ENCODE results near the gene PDE2A.

The PDE2A gene

DNA sequence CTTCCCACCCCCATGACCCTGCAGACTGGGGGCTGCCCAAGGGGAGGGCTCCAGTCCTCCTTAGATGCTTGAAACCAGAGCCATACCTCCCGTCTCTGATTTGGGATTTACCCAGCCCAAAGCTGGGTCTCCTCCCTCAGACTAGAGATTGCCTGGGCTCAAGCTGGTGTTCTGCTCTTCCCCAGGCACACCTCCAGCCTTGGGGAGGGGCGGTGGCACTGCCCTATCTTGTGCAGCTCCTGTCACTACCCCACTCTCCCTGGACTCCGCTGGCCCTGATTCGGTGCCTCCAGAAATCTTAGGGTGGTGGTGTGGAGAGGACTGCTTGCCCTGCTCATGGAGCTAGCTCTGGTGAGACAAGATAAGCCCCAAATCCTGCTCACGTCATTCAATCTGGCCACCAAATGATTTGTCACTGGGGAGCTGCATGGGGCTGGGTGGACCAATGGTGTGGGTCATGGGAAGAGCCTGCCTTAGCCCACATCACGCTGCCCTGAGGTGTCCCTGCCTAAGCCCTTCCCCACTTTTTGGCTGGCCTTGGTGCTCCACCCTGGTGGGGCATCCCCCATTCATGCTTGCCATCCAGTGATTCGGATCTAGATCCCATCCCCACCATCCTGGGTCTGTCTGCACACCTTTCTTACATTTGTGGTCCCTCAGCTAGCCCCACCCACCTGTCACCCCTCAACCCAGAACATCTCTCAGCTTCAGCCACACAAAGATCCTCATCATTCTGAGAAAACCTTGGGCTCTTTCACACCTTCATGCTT, 87.7 kb downstream of the PDE2A start:
- no peak for DNase-seq

GRCh38 chr11:72585762-72586311, 88.4 kb downstream of the PDE2A start:
- peak; percentile 69 to 91 (median 83) for DNase-seq

GRCh38 chr11:72584939-72585597, 89.2 kb downstream of the PDE2A start:
- DNase-seq, result no peak

- DNase-seq, result no peak
These were observed 89.8 kb downstream of the PDE2A start for GRCh38 chr11:72584293-72584938.

- DNase-seq, result no peak
These were observed 90.5 kb downstream of the PDE2A start for GRCh38 chr11:72583616-72584292.

DNA sequence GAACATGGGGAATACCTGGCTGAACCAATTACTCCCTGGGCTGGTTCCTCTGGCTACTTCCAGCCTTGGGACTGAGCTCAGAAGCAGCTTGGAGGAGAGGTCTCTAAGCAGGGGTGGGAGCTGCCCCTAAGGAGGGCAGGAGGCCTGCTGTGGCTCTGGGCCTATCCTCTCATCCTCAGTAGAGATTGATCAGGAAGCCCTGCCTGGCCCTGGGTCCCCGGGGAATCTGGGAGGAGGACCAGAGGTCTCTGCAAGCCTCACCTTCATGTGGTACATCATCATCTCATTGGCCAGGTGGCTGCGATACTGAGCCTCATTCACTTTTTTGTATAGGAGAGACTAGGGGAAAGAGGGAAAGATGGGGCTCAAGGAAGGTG, 91.1 kb downstream of the PDE2A start:
- DNase-seq, result no peak

DNA sequence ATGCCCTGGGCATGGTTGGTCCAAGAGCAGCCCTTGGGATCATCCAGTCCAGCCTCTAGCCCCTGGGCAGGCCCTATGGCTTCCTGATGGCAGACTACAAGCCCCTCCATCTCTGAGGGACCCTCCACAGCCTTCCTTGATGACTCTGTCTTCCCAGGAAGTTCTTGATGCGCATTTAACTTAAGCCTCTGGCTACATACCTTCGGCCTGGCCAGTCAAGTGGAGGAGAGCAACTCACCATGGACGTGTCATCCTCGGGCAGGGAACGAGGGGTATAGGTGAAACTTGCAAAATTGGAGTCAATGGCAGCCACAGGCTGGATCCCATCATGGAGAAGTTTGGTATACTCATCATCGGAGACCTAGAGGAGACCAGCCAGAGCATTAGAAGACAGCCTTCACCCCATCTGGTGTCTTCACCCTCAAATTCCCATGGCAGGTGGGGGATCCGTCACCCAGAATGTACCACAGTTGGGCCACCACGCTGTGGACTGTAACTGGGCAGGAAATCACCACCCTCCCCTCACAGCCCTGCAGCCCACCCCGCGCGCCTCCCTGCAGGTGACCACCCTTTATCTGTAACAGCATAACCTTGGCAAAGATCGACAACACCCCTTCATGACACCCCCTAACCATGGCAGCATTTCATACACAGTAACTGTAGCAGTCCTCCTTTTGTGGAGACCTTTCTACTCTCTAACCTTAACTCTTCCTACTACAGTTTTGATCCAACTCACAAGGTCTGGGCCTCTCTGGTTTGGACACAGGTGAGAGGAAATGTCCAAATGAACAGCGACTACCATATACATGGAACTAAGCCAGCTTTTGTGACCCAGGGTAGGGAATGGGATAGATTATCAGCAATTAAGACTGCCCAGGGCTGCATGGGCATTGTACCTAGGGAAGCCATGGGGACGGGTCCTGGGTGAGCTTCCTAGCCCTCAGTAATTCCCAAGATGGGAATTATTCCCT, 91.7 kb downstream of the PDE2A start:
- DNase-seq, result no peak

GRCh38 chr11:72581067-72581466, 93.2 kb downstream of the PDE2A start:
- DNase-seq, result no peak

GRCh38 chr11:72580642-72580950, 93.6 kb downstream of the PDE2A start:
- no peak for DNase-seq

DNA sequence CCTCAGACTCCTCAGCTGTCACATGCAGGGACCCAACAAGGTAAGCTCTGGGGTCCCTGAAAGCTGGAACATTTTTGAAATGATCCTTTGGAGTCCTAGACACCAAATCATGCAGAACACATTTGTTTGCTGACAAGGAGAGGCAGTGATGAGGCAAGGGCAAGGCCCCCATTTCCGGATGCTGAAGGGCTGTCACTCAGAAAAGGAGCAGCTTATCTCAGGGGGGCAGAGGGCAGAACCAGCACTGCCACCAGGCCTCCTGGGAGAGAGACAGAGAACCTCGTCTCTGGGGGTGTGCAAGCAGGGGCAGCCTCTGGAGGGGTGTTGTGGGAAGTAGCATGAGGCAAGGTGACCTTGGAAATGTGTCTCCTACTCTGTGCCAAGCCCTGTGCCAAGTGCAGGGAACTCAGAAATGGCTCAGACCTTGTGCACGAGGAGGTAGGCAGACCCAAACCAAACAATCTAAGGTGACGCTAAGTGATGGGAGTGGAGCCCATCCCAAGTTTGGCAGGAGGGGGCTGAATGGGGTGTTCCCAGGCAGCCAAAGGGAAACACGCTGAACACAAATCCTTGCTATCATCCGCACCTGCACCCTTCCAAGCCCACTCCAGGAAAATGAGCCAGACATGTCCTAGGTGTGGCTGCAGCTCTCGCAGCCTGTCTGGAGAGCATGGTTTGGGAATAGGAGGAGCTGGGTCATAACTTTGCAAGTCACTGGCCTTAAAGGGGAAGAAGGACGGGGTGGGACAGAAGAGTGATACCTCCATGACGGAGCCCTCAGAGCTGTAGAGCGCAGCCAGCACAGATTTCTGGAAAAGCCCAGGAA, 94.2 kb downstream of the PDE2A start:
- no peak for DNase-seq

- no peak for DNase-seq
These were observed 95.0 kb downstream of the PDE2A start for GRCh38 chr11:72578991-72579815.

DNA sequence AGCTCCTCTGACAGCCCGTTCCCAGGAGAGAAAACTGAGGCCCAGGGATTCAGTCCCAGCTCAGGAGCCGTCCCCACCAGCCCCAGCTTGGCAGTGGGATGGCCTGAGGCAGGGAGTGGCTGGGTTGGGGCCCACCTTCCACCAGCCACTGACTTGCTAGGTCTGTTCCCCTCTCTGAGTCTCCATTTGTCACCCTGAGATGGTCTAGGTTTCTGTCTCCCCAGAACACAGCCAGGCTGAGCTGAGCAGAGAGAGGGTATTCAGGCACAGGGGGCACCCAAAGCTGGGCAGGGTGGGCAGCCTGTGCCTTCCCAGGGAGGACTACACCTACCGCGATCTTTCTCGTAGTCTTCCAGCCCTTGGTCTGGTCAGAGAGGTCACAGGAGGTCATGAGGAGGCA, 95.7 kb downstream of the PDE2A start:
- no peak for DNase-seq

DNA sequence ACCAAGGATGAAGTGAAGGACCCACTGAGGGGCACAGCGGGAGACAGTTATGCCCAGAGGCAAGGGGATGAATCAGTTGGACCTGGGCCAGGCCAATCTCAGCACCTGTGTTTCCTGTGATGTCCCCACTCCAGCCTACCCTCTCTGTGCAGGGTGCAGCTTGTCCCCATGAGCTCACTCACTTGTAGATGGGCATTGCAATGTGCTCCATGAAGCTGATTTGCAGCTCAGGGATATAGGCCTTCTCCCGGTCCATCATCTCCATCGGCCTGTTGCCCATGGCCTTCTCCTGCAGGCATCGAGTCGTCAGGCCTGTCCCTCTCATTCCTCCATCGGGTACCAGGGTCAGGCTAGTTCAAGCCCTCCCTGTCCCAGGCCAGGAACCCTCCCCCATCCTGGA, 96.2 kb downstream of the PDE2A start:
- no peak for DNase-seq

GRCh38 chr11:72577271-72577721, 96.9 kb downstream of the PDE2A start:
- DNase-seq, result no peak

DNA sequence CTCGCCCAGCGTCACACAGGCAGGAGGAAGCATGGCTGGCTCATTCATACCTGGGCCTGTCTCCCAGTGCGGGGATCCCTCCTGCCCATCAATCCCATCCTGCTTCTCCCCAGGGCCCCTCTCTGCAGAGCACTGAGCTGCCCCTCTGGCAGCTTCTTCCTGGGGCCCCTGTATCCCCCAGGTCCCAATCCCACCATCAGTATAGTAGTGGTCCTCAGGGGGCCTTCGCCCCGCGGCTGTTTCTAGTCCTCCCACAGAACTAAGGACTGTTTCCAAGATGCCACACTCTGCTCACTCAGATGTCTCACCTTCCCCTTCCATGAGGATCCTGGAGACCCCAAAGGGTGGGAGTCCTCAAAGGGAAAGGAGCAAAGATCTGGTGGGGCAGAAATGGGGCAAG, 97.6 kb downstream of the PDE2A start:
- DNase-seq, result no peak

- DNase-seq, result no peak
These were observed 98.0 kb downstream of the PDE2A start for GRCh38 chr11:72576243-72576595.

DNA sequence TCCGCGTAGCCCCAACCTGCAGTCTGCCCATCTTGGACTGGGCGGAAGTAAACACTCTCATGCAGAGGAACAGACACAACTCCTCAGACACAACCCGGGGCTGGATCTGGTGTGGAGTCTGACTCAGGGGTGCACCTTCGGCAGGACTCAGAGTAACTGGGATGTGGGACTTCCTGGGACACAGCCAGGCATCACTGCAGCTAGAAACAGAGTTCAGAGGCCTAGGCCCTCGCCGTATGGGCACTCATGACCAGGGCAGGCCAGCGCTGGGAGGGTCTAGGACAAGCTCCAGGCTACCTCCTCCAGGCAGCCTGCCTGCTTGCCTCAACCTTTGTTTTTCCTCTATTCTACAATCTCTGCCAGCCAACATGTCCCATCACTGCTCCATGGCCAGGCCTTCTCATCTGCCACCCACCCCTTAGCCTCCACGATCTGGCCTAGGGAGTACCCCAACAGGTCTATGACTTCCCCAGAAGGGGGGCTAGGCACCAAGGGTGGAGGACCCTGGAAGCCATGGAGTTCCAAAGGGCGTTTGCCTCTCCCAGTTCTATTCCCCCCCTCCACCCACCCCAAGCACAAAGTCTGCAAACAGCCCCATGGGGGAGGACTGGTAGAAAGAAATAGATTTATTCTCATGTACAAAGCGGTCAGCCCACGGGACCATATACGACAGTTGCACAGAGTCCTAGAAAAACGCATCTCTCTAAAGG, 98.5 kb downstream of the PDE2A start:
- no peak for DNase-seq

GRCh38 chr11:72574548-72575460, 99.4 kb downstream of the PDE2A start:
- DNase-seq, result no peak
